ENCODE results near the gene GLI3.

The GLI3 gene

GRCh38 chr7:42099470-42100155 lies 137.4 kb downstream of the GLI3 start:
- no peak for DNase-seq

DNA sequence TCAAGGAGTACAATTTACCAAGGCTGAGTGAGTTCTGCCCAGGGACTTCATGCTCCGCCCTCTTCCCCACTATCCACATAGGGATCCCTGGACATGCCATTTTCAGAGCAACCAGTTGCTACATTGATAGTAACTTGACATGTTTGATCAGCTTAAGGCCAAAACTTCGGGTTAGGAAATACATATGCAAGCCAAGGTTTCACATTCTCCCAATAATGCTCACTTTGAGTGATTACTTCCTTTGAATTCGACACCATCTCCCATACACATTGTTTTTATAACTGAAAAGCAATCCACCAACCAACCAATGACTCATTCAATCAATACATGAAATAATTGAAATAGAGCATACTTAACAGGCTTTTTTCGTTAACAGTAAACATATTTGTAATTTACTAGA lies 137.9 kb downstream of the GLI3 start:
- DNase-seq: no peak

GRCh38 chr7:42097752-42098151 lies 139.3 kb downstream of the GLI3 start:
- DNase-seq: no peak

DNA sequence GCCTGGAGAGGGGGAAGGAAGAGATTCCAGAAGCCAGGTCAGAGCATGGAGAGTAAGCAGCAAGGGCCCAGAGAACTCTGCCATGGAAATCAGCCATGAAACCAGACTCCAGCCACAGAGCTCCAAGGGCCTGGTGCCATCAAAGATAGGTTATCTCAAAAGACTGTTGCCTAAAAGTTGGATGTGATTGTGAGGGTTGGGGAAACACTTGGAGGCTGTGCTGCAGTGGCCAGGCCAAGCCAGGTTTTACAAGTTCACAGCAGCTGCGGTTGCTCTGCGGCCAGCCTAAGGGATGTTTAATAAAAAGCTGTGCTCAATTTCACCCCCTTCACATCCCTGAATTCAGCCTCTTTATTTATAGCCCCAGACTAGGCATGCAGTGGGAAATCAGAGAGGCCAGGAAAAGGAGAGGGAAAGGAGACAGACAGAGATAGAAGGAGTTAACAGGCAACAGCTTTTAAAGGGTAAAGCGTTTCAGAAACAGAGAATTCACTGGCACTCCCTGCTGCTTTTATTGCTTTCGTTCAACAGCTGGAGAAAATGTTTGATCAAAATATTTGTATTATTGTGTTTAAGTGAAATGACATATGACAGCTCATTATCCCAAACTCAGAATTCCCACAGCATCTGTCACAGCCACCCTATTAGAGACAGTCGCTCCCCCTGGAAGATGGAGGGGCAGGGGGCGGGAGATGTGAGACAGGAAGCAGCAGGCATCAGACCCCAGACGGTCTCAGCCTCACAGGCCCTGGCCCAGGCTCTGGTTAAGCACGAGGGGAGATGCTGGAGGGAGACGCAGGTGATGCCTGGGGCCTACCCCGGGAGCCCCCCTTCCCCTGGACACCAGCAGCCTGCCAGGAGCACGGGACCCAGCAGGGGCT lies 140.1 kb downstream of the GLI3 start:
- DNase-seq: no peak

DNA sequence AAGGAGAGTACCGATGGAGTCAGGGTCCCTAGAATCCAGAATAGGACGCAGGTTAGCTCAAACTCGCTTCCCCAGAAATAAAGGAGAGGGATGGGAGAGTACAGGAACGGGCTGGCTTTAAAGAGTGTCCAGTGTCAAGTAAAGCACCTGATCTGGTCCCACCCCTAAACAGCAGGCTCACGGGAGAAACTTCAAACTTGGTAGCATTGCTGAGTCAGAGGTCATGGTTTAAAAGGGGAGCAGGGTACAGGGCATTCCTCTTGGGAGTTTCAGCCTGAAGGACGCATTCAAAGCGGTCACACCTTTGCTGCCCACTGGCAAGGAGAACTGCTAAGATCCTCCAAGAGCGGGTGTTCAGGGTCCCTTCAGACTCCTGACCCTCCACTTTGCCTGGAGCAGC lies 140.7 kb downstream of the GLI3 start:
- no peak for DNase-seq

DNA sequence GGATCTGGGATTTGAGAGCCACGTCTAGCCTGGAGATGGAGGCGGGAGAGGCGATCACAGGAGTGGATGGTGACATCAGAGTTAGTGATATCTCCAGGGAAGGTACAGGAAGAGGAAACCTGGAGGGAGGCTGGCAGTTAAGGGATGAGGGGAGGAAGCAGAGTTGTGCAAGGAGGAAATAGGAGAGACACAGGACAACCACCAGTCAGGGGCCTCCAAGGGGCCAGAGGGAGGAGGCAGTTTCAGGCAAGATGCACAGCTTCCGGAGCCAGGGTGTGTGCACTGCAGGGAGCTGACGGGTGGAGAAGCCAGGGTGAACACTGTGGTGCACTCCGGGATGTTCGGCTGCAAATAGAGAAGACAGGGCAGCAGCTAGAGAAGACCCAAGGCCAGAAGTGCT lies 141.2 kb downstream of the GLI3 start:
- DNase-seq: no peak

DNA sequence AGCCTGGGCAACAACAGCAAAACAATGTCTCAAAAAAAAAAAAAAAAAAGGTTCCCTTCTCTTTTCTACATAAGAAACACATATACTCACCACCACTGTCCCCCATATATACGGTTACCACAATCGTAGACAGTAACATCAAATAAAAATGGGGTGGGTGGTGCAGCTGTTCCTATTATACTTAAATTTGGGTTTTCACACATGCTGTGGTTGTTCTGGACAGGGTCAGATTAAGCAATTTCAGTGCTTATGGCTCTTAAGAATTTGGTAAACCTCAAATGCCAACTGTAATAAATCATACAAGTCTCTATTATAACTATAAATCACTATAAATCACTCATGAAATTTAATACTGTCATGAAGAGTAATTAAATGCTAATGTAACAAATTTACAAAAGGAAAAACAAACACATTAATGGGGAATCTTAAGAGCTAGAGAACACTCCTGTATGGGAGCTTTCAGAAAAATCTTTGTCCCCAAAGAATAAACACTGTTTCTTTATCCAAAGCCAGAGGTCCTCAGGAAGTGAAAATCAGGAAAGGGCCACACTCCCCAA lies 143.6 kb downstream of the GLI3 start:
- DNase-seq: no peak

GRCh38 chr7:42091461-42092291 lies 145.3 kb downstream of the GLI3 start:
- DNase-seq: no peak

GRCh38 chr7:42090806-42091205 lies 146.2 kb downstream of the GLI3 start:
- DNase-seq: no peak

- no peak for DNase-seq
Measured at GRCh38 chr7:42090056-42090455, 147.0 kb downstream of the GLI3 start.

- DNase-seq: no peak
Measured at GRCh38 chr7:42087616-42088015, 149.4 kb downstream of the GLI3 start.

DNA sequence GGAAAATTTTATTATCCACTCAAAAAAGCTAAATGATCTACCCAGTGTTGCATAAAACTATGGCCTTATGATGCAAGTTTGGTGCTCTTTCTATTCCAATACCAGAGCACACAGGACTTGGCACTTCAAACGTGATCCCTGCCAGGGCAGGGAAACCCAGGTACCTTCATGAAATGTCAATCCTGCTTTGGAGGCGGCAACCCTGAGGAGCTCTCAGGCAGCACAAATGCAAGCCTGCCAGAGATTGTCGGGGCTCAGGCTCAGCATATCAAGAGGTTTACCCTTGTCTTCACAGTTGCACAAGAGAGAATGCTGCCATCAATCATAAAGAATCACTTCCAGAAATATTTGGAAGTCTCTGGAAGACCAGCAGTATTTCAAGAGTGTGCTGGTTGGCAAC lies 151.5 kb downstream of the GLI3 start:
- DNase-seq: no peak

- no peak for DNase-seq
Measured at GRCh38 chr7:42084263-42084662, 152.7 kb downstream of the GLI3 start.

GRCh38 chr7:42083284-42083683 lies 153.7 kb downstream of the GLI3 start:
- DNase-seq: no peak

GRCh38 chr7:42082144-42082543 lies 154.9 kb downstream of the GLI3 start:
- DNase-seq: no peak

DNA sequence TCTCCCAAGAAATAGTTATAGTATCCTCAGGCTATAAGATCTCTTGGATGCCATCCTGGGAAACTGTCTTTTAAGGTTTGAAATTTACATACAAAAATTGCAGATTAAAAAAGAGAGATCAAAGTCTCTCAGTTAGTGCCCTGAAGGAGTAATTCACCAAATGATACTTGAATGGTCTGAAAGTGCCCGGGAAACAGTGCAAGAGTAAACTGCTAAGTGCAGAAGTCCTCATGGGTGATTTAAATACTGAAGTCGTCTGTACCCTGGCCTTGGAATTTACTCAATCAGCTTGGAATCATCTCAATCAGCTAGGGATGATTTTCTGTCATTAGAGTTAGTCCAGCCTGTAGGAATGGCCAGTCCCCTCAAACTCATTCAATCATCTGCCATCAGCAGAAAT lies 155.3 kb downstream of the GLI3 start:
- no peak for DNase-seq

- DNase-seq: no peak
Measured at GRCh38 chr7:42080841-42081586, 156.0 kb downstream of the GLI3 start.

- DNase-seq: no peak
Measured at GRCh38 chr7:42077271-42078135, 159.5 kb downstream of the GLI3 start.

DNA sequence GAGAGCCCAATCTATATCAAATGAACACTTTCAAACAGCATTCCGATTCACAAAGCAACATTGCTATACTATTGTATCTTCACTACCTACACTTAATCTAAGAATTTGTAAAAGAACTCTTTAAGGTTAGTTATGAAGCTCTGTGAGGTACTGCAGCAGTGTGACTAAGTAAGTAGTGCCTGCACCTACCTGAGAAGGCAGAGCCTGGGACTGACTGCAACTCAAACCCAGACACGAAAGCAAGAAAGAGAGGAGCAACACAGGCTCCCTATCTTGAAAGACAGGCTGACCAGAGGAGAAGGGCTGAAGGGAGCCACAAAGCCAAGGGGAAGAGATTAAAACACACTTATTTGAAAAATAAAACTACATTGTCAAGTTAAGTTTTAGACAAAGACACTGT lies 160.1 kb downstream of the GLI3 start:
- DNase-seq: no peak

DNA sequence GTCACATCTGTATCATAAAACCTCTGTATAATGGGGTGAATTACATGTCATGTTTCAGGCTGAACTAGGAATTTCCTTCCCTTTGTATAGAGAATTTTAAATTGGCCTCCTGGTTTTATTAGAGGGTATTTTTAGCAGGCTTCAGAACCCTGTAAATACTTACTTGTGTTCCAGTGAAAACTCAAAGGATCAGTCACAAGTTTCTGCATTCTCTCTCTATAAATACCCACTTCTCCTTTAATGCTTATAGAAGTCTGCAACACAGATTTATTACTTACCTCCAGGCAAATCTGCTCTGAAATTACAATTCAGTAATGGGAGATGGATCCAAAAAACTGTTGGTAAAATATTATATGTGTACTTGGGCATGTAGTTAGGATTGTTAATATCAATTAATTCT lies 161.6 kb downstream of the GLI3 start:
- DNase-seq: no peak

DNA sequence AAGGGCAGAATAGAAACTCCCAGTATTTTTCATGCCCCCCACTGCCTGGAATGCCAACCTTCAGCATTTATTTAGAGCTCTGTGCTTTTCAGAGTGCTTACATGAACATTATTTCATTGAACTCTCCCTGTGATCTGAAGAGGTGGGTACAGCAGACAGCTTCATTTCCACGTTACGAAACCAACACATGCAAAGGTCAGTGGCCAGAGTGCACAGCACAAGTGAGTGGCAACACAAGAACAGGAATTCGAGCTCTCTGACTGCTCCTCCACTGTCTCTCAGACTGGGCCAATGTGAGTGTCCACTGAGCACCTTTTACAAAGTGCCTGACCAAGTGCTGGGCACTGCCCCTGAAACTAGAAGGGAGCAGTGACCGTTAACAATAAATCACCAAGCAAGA lies 162.9 kb downstream of the GLI3 start:
- no peak for DNase-seq
